ENCODE measurements around the gene ZNF311. TPM values are rescaled to one million over a fixed set of nuclear protein-coding genes. Genes with fewer than 3 reads are reported as not detected.

The ZNF311 gene
- total and polyA plus RNA-seq, 9 of the 15 experiments (the other 6 are each of a cell fraction or from before 2014, with no cell fraction given), result 5.1 to 10.0 (median 7.5) TPM

DNA sequence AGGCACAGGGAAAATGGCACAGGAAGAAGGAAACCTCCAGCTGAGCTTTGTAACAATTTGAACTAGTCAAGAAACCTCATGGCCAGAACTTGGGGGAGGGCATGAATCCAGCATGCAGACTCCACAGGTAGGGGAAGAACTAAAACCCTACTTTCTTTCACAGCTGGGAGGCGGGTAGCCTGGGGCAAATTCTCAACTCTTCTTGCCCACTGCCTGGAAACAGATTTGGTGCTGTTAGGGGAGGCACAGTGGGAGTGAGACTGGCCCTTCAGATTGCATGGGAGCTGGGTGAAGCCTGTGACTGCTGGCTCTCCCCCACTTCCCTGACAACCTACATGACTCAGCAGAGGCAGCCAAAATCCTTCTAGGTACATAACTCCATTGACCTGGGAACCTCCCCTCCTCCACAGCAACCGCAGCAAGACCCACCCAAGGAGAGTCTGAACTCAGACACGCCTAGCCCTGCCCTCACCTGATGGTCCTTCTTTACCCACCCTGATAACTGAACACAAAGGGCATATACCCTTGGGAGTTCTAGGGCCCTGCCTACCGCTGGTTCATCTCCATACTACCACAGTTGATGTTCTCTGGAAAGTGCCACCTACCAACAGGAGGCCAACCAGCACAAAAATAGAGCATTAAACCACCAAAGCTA is 44.1 kb downstream of the ZNF311 start (continued):
- TF ChIP-seq, protein P1, sequence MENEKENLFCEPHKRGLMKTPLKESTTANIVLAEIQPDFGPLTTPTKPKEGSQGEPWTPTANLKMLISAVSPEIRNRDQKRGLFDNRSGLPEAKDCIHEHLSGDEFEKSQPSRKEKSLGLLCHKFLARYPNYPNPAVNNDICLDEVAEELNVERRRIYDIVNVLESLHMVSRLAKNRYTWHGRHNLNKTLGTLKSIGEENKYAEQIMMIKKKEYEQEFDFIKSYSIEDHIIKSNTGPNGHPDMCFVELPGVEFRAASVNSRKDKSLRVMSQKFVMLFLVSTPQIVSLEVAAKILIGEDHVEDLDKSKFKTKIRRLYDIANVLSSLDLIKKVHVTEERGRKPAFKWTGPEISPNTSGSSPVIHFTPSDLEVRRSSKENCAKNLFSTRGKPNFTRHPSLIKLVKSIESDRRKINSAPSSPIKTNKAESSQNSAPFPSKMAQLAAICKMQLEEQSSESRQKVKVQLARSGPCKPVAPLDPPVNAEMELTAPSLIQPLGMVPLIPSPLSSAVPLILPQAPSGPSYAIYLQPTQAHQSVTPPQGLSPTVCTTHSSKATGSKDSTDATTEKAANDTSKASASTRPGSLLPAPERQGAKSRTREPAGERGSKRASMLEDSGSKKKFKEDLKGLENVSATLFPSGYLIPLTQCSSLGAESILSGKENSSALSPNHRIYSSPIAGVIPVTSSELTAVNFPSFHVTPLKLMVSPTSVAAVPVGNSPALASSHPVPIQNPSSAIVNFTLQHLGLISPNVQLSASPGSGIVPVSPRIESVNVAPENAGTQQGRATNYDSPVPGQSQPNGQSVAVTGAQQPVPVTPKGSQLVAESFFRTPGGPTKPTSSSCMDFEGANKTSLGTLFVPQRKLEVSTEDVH (IDR thresholded peaks at IDR 0.05; ENCODE audit: low read depth, partially characterized antibody), result no peak
- TF ChIP-seq TOE1 (IDR thresholded peaks at IDR 0.05; ENCODE audit: borderline replicate concordance) (0 out of 2 replicates have a peak, but pooled peaks have one; percentile 48), TOE1 (CRISPR knock-in tag; IDR thresholded peaks at IDR 0.05; ENCODE audit: borderline replicate concordance, low read depth) (no peak), NCOR1 (IDR thresholded peaks at IDR 0.05) (peak; percentile 57), RBFOX2 (IDR thresholded peaks at IDR 0.05; ENCODE audit: low read depth, low read length) (peak; percentile 58), MITF (IDR thresholded peaks at IDR 0.05) (peak; percentile 64), ZNF184 (CRISPR knock-in tag; IDR thresholded peaks at IDR 0.05) (no peak), CBFB (CRISPR knock-in tag; IDR thresholded peaks at IDR 0.05) (0 out of 2 replicates have a peak, but pooled peaks have one; percentile 47), SUPT5H (IDR thresholded peaks at IDR 0.05) (peak; percentile 47; the same call in 1 of the 2 replicates), NEUROD1 (IDR thresholded peaks at IDR 0.05; ENCODE audit: borderline replicate concordance, low read depth, low read length, partially characterized antibody) (peak; percentile 33), SMAD4 (CRISPR knock-in tag; conservative IDR thresholded peaks at IDR 0.05) (peak; percentile 57; the same call in 1 of the 2 replicates), SPI1 (IDR thresholded peaks at IDR 0.05; ENCODE audit: borderline replicate concordance, low read depth, low read length) (peak; percentile 69; the same call in 1 of the 2 replicates), RCOR1 (IDR thresholded peaks at IDR 0.05; ENCODE audit: borderline replicate concordance in 1 of 2, low read depth in 2 of 2, low read length in 2 of 2) (peak; percentile 38 to 90), ZBTB33 (CRISPR knock-in tag; IDR thresholded peaks at IDR 0.05) (no peak), RHOXF2B (CRISPR knock-in tag; conservative IDR thresholded peaks at IDR 0.05) (0 out of 2 replicates have a peak, but pooled peaks have one; percentile 64), DMBX1 (CRISPR knock-in tag; IDR thresholded peaks at IDR 0.05; ENCODE audit: borderline replicate concordance) (peak; percentile 76; the same call in 1 of the 2 replicates), ZNF77 (CRISPR knock-in tag; IDR thresholded peaks at IDR 0.05) (no peak), RAD51 (IDR thresholded peaks at IDR 0.05; ENCODE audit: borderline replicate concordance, low read depth) (no peak)
- TF ChIP-seq, protein P2, sequence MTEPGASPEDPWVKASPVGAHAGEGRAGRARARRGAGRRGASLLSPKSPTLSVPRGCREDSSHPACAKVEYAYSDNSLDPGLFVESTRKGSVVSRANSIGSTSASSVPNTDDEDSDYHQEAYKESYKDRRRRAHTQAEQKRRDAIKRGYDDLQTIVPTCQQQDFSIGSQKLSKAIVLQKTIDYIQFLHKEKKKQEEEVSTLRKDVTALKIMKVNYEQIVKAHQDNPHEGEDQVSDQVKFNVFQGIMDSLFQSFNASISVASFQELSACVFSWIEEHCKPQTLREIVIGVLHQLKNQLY (CRISPR knock-in tag; conservative IDR thresholded peaks at IDR 0.05), result peak in 1 of 2 experiments; percentile 64; a peak in 1 of 4 replicates
